ENCODE results near the gene TUT4.

The TUT4 gene

DNA sequence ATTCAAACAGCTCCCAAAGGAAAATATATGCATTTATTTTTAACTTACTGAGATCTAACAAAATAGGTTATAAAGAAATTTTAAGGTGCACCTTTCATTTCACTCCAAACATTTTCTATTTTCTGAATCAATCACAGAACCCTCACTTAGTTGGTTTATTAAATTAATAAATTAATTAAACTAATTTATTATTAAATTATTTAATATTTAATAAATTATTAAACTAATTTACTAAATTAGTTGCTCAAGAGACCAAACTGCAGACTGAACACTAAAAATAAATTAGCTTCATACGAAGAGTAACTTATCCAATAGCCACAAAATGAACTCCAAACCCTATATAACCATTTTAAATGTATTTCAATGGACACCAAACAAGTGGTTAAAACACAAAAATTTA lies 80.5 kb downstream of the TUT4 start:
- TF ChIP-seq, protein P1, sequence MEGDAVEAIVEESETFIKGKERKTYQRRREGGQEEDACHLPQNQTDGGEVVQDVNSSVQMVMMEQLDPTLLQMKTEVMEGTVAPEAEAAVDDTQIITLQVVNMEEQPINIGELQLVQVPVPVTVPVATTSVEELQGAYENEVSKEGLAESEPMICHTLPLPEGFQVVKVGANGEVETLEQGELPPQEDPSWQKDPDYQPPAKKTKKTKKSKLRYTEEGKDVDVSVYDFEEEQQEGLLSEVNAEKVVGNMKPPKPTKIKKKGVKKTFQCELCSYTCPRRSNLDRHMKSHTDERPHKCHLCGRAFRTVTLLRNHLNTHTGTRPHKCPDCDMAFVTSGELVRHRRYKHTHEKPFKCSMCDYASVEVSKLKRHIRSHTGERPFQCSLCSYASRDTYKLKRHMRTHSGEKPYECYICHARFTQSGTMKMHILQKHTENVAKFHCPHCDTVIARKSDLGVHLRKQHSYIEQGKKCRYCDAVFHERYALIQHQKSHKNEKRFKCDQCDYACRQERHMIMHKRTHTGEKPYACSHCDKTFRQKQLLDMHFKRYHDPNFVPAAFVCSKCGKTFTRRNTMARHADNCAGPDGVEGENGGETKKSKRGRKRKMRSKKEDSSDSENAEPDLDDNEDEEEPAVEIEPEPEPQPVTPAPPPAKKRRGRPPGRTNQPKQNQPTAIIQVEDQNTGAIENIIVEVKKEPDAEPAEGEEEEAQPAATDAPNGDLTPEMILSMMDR (IDR thresholded peaks at IDR 0.05; ENCODE audit: low read depth, low read length, missing control alignments): no peak
- DNase-seq (ENCODE audit: low read depth): no peak
- in situ Hi-C loops (cut with HindIII; ENCODE audit: low sequenced_read_pairs): no loop called here
- no peak overlapping the region for H3K4me3 ChIP-seq (ENCODE audit: low read depth, low read length)

DNA sequence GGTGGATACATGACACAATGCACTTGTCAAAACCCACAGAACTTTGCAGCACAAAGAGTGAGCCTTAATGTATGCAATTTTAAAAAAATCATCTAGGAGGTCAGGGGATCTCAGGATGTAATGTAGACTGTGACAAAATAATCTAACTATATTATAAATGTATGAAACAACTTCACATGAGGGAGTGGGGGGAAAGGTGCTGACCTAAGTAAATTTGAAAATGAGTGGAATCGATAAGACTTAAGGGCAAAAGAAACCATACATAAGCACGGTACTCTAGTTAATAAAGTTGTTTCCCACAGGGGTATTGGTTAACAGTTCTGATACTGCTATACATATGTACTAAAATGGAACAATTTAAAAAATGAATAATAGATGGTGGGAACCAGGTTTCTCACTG lies 83.8 kb downstream of the TUT4 start:
- DNase-seq (ENCODE audit: low read depth): no peak
- TF ChIP-seq, protein P1 (IDR thresholded peaks at IDR 0.05; ENCODE audit: low read depth, low read length, missing control alignments): no peak
- in situ Hi-C loops (cut with HindIII; ENCODE audit: low sequenced_read_pairs): no loop called here

DNA sequence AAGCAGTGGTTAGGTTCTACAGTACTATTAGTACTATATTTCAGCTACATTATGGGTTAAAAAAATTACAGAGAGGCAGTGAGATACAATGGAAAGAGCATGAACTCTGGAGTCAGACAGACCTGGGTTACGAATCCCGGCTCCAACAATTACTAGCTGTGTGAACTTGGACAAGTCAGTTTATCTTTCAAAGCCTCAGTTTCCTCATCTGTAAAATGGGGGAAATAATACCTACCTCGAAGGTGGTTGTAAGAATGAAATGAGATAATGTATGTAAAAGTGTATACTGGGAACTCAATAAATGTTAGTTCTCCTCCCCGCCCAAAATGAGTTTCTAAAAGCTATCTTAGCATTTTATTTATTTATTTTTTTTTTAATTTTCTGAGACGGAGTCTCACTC lies 89.0 kb downstream of the TUT4 start:
- no peak overlapping the region for H3K4me3 ChIP-seq (ENCODE audit: low read depth, low read length)
- DNase-seq (ENCODE audit: low read depth): no peak
- TF ChIP-seq, protein P1 (IDR thresholded peaks at IDR 0.05; ENCODE audit: low read depth, low read length, missing control alignments): no peak
- in situ Hi-C loops (cut with HindIII; ENCODE audit: low sequenced_read_pairs): no loop called here

More for the DNA sequence above, 83.8 kb downstream of the TUT4 start:
- no peak overlapping the region for H3K4me3 ChIP-seq (ENCODE audit: low read depth, low read length)

DNA sequence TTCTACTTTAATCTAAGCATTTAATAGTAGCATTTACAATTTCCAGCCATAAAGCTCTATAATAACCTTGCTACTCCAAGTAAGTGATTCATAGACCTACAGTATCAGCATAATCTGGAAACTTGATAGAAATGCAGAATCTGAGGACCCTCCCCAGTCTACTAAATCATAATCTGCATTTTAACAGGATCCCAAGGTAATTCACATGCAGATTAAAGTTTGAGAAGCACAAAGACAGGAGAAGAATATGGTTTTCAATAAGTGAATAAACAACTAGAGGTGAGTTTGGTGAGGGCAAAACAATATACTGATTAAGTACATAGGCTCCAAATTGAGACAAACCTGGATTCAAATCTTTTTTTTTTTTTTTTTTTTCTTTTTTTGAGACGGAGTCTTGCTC lies 91.1 kb downstream of the TUT4 start:
- TF ChIP-seq, protein P1 (IDR thresholded peaks at IDR 0.05; ENCODE audit: low read depth, low read length, missing control alignments): no peak
- H3K4me3 ChIP-seq (ENCODE audit: low read depth, low read length): no peak overlapping the region
- DNase-seq (ENCODE audit: low read depth): no peak
- in situ Hi-C loops (cut with HindIII; ENCODE audit: low sequenced_read_pairs): no loop called here

DNA sequence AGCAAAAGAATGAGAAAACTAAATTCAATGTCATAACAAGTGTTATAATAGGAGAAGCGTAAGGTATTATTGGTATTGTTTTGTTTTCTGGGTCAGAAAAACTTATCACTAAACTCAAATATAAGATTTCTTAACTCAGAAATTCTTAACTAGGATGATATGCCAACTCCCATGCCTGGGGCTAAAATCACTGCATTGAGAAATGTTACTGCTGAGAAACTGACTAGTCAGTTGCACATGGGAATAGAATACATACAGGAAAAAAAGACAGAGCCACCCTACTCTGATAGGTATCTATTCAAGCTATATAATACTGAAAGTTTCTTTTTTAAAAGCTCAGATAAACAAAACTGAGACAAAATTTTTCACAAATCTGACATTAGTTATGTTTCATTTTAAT lies 92.2 kb downstream of the TUT4 start:
- no peak overlapping the region for H3K4me3 ChIP-seq (ENCODE audit: low read depth, low read length)
- TF ChIP-seq, protein P1 (IDR thresholded peaks at IDR 0.05; ENCODE audit: low read depth, low read length, missing control alignments): no peak
- no peak for DNase-seq (ENCODE audit: low read depth)
- in situ Hi-C loops (cut with HindIII; ENCODE audit: low sequenced_read_pairs): no loop called here

DNA sequence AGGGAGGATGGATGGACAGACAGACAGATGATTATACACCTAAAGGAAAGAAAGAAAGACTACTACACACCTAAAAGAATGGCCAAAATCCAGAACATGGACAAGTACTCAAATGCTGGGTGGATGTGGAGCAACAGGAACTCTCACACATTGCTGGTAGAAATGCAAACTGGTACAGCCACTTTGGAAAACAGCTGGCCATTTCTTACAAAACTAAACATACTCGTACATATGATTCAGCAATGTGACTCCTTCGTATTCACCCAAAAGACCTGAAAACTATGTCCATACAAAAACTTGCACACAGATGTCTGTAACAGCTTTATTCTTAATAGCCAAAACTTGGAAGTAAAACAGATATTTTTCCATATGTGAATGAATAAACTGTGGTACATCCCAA lies 97.2 kb downstream of the TUT4 start:
- H3K4me3 ChIP-seq (ENCODE audit: low read depth, low read length): no peak overlapping the region
- TF ChIP-seq, protein P1 (IDR thresholded peaks at IDR 0.05; ENCODE audit: low read depth, low read length, missing control alignments): no peak
- DNase-seq (ENCODE audit: low read depth): no peak
- in situ Hi-C loops (cut with HindIII; ENCODE audit: low sequenced_read_pairs): no loop called here

DNA sequence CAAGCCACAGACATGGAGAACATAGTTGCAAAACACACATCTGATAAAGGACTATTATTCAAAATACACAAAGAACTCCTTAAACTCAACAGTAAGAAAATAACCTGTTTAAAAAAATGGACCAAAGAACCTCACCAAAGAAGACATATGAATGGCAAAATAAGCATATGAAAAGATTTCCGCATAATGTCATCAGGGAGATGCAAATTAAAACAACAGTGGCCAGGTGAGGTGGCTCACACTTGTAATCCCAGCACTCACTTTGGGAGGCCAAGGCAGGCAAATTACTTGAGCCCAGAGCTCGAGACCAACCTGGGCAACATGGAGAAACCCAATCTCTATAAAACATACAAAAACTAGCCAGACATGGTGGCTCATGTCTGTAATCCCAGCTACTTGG lies 98.1 kb downstream of the TUT4 start:
- TF ChIP-seq, protein P1 (IDR thresholded peaks at IDR 0.05; ENCODE audit: low read depth, low read length, missing control alignments): no peak
- in situ Hi-C loops (cut with HindIII; ENCODE audit: low sequenced_read_pairs): no loop called here
- no peak overlapping the region for H3K4me3 ChIP-seq (ENCODE audit: low read depth, low read length)
- no peak for DNase-seq (ENCODE audit: low read depth)

All from astrocyte of the cerebellum (primary cell).